CD4-positive, alpha-beta T cell treated with Interleukin-4 for 4 hours (primary cell): ENCODE results near the gene SNX24.
"Not testable (repeated sequence)": the region's sequence is repeated elsewhere in the genome, so short reads cannot be mapped to it uniquely, and the experiment has no call there.

Experiments used
- DNase-seq: peaks from one replicate; pipeline ENCODE4 v3.0.0-alpha.2; 2020

SNX24 gene

DNA sequence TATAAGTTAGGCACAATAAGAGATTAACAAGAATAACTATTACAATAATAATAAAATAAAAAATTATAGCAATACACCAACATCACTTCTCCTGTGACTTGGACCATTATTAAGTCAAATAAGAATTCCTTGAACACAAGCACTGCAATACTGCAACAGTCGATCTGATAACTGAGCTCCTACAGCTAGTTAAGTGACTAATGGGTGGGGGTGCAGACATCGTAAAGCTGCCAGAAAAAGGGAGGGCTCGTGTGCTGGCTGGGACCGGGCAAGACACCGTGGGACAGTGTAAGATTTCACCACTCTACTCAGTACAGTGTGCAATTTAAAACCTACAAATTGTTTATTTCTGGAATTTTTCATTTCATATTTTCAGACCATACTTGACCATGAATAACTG, 78.8 kb downstream of the SNX24 start:
- no peak for DNase-seq

DNA sequence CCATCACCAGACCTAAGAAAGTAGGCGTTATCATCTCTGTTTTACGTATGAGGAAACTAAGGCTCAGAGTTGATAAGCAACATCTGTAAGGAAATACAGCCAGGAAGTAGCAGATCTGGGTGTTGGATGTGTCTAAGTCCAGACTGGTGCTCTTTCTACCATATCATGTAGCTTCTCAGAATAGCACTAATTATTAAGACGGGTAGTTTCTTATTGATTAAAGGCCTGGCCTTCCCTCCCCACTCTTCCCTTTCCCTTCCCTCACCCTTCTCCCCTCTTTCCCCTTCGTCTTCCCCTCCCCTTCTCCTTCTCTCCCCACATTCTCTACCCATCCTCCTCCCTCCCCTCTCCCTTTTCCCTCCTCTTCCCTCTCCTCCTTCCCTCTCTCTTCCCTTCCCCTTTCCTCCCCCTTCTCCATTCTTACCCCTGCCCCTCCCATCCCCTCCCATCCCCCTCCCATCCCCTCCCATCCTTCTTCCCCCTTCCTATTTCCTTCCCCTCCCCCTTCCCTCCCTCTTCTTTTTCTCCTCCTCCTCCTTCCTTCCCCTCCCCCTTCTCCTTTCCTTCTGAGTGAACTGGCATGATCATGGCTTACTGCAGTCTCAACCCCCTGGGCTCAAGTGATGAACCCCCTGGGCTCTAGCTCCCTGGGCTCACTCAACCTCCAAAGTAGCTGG, 79.4 kb downstream of the SNX24 start:
- no peak for DNase-seq

DNA sequence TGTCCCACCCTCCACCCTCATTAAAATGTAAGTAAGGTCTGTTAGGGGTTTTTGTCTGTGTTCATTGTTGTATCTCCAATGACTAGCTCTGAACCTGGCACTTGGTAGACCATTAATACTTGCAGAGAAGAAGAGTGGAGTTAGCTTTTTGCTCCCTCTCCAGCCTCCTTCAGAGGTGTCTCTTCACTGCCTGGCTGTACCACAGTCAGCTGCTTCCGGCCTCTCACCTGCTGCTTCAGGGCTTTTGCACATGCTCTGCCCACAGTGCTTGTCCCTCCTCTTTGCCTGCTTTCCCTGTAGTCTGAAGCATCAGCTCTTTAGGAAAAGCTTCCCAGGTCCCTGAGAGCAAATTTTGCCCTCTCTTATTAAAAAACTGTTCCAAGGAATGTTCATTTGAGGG, 83.6 kb downstream of the SNX24 start:
- DNase-seq, result no peak

DNA sequence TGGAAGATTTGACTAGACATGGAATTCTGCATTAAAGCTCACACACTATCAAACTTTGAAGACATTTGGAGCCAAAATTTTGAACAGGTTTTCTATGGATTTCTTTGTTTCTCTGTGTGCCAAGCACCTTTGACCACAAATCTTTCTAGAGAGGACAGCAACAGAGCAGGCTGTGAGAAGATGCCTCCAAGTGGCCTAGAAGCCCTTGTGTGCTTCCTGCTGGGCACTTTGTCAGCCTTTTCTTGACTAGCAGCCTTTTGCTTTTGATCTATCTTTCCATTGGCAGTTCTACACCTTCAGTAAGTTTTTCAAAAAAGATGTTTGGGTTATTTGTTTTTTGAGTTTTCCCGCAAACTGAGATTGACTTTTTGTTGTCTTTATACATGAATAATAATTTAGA, 84.6 kb downstream of the SNX24 start:
- no peak for DNase-seq

DNA sequence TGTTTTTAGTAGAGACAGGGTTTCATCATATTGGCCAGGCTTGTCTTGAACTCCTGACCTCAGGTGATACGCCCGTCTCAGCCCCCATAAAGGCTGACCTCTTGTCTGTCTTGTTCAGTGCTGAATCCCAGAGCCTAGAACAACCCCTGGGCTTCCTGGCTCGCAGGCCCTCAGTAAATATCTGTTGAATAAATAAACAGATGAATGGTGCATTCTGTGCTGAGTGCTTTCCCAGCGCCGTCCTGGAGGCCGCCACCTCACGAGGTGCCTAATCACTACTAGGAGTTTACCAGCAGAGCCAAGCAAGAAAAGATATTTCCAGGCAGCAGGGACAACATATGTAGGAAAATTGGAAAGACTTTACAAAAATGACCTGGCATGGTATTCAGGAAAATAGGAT, 88.5 kb downstream of the SNX24 start:
- DNase-seq, result no peak

DNA sequence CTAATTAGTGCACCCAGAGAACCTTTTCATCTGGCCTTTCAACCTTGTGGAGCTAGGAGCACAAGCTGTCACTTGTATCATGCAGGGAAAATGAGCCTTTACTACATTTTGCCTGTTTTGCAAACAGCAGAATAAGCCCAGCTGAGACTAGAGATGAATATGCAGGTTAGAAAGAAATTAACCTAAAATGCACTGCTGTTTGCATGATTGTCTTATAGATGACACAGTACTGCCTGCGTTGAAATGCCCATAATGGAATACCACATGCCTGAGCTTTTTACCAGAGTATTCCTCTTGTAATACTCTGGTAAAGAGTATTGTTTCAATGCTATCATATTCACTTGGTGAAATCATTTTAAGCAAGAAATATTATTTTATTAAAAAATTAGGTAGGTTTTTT, 90.7 kb downstream of the SNX24 start:
- no peak for DNase-seq

DNA sequence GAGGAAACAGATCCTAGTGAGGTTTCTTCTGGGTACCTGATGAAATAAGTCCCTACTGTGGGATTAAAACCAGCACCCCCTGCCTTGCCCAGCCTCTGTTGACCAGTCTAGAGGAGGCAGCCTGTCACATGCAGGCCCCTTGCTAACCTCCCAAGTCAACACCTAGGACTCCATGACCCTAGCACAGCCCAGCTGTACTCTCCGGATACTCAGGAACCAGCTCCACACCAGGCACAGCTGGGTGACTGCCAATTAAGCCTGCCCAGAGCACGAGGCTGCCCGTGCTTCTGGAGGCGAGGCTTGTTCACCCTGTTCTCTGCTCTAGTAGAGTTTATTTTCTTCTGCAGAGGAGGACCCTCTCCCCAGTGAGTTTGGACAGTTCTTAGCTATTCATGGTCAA, 92.5 kb downstream of the SNX24 start:
- DNase-seq, result no peak

DNA sequence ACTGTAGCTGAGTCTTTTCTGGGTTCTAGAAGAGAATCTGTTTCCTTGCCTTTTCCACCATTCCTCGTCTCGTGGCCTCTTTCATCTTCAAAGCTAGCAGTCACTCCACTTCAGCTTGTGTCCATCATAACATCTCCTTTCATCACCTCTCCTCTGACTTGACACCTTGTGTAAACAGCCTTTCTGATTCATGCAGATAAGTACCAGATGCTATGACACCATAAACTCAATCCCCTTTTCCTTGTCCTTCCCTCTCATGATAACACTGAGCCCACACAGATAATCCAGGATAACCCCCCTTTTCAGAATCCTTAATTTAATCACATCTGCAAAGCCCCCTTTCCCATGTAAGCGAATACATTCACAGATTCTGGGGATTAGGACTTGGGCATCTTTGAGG, 95.5 kb downstream of the SNX24 start:
- DNase-seq, result no peak

DNA sequence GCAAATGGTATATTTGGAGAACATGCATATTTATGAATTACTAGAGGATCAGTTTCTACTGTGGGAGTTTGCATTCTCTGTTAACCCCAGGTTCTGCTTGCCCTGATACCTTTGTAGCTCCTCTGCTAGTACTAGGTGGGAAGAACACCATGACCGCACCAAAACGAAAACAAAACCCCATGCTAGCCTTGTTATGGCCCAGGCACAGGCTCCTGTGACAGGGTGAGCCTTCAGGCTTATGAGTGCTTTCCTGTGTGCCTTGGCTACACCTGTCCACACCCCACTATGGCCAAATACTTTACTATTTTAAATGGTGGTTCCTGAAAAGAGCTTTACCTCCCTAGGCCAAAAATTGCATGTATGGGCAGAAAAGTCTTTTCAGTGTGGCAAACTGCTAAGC, 96.3 kb downstream of the SNX24 start:
- DNase-seq, result no peak

DNA sequence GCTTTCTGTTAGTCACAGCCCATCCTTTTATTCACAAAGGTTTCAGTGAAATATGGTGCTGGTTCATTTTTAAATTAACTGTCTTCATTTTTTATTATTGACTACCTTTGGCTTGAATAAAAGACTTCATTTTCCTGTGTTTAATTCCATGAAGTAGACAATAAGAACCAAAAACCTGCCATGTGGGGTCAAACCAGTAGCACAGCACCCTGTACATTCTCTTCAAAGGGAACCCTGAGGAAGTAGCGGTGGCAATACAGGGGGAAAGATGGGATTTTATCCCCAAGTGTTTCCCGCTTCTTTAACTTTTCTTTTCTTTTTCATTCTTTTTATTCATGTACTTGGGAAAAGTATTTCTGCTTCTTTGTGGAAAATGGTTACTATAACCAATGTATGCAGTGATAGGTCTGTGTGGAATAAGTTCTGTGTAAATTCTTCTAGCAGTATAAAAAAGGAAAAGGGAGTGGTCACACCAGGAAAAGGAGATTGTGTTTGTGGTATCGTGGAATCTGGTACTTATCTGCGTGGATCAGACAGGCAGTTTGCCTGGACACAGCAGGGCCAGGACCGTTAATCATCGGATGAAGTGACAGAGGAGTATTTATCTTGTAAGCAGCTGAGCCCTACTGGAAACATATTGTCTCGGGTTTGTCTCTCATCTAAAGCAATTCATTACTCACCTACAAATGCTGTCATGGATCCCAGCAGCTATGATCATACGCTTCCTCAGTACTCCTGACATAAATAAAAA, 96.9 kb downstream of the SNX24 start:
- DNase-seq, result no peak

DNA sequence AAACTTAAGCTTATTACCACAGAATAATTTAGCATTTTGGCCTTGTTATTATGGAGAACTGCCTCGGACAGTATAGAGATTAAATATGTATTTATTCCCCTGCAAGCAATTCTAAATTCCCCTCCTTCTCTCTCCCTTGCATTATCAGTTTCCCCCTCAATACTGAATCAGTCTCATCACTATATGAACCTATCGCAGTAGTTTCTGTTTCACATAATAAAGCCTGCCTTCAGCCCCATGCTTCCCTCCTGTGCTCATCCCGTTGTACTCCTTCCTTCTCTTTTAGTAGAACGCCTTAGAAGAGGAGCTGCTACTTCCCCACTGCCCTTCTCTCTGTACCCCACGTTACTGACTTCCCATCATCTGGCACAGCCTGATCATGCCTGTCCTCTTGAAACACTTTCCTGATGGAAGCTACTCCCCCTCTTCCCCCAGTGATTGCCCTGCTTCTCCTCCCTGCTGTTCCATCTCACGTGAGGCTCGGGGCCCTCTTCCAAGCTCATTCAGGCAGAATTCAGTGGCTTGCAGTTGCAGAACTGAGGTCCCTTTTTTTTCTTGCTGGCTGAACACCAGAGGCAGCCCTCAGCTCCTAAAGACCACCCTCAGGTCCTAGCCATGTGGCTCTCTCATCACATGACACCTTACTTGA, 97.8 kb downstream of the SNX24 start:
- DNase-seq, result no peak

DNA sequence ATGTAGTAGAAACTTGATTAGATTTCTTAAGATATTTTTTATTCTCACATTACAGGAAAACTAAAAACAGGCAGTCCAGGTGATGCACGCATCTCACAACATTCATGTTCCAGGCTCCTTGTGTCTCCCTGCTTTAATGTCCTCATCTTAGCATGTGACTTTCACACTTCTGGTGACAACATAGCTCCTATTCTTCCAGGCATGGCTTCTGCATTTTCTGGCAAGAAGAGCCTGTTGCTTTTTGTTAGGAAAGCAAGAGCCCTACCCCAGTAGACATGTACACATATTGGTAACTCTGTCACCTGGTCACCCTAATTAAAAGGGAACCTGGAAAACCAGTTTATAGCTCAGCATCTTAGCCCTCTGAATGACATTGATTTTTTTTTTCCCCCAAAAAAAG, 98.6 kb downstream of the SNX24 start:
- DNase-seq, result no peak

DNA sequence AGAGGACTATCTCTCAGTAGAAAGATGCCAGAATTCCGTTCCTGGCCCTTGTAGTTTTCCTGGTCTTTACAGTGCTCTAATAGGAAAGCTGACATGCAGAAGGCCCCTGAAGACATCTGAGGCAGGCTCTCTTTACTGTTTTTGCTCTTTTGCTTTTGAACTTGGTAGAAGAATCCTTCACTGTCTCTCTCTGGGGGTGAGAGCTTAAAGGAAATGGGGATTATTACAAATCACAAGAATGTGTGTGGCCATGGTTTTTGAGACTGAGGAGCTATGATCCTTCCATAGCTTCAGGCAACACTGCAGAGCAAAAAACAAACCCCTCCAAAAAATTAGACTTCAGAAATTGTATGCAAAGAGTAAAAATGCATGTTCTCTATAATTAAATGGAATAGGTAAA, 102.0 kb downstream of the SNX24 start:
- DNase-seq, result no peak

DNA sequence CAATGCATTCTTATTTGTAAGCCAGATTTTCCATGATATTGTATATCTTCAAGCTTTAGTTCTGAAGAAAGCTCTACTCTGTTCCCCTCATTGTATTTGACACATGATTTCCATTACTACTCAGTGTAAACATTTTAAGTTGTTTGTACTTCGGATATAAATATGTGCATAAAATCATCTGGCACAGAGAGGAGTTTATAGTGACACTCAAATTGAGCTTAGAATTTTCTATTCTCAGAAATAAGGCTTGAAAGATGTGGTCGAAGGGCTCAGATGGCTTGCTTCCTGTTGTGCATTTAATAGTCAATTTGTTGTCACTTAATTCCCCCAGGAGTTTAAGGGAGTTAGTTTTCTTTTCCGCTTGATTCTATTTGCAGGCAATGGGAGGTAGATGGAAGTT, 102.4 kb downstream of the SNX24 start:
- no peak for DNase-seq

DNA sequence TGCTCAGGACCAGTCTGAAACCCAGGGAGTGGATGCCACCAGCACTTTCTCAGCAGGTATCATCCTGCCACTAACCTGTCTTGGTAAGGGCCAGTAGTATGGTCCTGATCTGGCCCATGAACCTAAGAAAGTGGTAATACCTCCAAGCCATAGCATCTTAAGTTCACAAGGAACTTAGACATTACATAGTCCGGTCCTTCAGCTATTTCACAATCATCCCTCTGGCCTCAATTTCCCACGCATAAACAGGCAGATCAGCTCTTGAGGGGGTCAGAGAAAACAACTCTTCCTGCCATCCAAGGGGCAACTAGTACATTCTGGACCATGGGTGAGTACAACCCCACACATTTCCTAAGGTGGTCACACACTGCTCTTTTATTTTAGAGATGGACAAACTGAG, 102.9 kb downstream of the SNX24 start:
- no peak for DNase-seq

DNA sequence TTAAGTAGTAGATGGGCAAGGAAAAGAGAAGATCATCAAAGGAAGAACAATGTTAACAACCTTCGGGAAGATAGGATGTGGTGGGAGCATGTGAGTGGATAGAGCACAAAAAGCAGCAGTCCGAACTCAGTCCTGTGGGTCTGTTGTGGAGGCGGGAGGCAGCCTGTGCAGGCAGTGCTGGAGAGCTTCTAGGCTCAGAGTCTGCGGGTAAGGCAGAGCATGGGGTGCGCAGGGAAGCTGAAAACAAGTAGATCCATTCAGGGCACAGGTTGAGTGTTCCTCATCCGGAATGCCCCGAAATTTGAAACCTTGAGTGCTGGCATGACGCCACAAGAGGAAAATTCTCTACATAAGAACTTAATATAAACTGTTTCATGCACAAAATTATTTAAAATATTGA, 106.2 kb downstream of the SNX24 start:
- DNase-seq, result no peak

DNA sequence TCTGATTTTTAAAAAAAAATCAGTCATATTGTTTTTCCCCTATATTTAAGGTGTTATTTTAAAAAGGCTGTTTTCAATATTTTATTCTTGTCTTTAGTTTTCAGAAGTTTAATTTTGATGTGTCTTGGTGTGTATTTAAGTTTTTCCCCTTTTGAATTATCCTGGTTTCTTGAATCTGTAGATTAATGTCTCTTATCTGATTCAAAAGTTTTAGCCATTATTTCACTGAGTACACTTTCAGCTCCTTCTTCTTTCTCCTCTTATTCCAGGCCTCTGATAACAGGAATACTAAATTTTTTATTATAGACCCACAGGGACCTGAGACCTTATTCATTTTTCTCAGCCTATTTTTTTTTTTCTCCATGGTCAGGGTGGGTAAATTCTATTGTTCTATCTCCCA, 109.3 kb downstream of the SNX24 start:
- DNase-seq, result no peak

DNA sequence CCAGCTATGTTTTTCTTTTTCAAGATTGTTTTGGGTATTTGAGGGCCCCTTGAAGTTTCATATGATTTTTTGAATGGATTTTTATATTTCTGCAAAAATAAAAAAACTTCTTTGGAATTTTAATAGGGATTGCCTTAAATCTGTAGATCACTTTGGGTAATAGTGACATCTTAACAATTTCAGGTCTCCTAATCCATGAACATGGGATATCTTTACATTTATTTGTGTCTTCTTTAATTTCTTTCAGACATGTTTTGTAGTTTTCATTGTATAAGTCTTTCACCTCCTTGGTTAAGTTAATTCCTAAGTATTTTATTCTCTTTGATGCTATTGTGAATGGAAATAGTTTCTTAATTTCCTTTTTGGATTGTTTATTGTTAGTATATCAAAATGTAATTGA, 112.0 kb downstream of the SNX24 start:
- DNase-seq, result no peak

DNA sequence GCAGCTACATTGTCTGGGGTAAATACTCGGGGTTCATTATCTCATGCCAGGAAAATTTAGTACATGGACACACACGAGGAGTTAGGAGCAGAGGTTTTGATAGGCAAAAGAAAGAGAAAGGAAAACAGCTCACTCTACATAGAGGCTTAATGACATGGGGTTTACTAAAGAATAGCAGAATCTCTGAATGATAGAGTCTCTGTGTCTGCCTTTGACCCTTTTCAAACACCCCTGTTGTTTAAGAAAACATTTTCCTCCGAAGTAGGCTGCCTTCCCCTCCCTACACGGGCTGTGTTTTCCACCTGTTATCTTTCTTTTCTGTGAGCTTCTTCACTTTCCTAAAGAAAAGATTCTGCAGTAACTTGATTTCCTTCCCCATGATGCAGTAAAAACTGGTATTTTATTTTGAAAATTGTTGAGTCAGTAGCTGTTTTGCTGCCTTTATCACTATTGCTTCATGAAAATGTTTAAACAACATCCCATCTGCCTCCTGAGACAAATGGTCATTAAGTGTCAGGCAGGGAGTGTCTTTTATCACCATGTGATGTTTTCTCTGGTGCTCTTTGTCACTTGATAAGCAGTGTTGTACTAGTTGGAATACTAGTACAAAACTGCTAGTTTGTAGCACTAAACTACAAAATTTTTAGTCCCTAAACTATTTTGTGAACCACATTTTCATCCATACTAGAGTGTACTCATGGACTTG, 114.5 kb downstream of the SNX24 start:
- DNase-seq, result no peak

DNA sequence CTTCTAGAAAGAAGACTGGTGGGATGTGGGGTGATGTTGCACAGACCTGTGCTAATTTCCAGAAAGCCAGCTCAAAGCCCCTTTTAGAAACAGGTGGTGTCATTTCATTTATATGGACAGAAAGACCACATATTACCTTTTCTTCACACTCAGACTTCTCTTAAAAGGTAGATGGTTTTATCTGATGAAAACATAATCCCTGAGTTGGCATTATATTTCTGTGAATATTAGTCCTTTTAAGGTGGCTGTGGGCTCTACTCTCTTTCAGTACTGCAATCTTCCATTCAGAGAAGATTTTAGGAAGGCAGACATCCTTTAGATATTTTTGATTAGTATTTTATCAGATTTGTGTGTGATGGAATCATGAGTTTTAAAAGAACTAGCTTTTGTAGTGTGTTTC, 117.9 kb downstream of the SNX24 start:
- no peak for DNase-seq

DNA sequence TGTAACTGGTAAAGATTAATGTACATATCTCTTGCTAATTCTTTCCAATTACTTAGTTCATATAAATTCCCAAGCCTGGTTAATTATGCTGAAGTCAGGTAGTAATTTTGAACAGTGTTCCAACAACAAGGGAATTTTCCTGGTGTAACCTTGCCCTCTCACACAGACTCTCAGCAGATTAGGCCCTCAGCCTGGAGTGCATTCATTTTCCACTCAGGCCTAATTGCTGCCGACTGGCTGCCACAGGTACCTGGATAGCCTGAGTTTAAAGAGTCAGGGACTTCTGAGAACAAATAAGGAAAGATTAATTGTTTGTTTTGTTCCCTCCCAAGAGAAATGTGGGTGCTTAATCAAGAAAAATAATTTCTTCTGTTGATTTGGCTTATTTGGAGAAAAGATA, 119.7 kb downstream of the SNX24 start:
- no peak for DNase-seq

DNA sequence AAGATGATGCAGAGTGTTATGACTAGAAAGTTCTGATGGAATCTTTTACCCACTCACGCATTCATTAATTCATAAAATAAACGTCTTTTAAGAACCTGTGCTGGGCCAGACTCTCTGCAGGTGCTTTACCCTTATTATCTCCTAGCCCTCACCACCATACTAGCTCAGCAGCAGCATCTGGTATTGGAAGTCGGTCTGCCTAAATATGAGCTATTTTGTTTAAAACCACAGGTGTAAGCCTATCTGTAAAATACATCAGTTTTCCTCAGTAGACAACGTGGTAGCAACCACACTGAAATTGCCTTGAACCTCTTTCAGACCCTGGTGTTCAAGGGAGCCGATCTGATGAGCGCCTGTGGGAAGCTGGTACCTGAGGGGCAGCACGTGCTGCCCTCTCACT, 121.7 kb downstream of the SNX24 start:
- DNase-seq, result no peak

DNA sequence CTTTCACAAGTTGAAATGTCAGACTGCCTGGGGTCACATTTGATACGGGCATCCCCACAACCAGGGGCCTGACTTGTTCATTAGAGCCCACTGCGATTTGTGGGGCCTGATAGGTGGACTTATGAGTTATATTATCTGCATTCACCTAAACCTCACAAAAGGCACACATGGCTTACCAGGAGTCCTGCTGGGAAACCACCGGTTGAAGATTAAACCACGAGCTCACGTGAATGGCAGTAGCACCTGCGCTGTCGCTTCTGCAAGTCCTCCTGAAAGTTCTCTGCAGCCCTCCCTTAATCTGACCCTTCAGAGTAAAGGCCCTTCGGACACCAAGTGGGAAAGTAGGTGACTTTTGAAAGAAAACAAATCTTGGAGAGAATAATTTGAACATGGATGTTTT, 122.2 kb downstream of the SNX24 start:
- no peak for DNase-seq

DNA sequence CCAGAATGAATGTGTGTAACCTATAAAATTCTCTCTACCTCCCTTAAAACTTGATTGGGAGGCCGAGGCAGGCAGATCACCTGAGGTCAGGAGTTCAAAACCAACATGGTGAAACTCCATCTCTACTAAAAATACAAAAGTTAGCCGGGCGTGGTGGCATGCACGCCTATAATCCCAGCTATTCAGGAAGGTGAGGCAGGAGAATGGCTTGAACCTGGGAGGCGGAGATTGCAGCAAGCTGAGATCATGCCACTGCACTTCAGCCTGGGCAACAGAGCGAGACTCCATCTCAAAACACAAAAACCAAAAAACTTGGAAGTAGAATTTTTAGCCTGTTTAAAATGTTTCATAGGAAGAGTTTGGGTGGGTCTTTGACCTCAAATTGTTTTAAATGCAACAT, 122.6 kb downstream of the SNX24 start:
- not testable (repeated sequence) for DNase-seq
